HG03378 (cell line): ENCODE results near the gene LMF1.
"Not testable (repeated sequence)": the region's sequence is repeated elsewhere in the genome, so short reads cannot be mapped to it uniquely, and the experiment has no call there.

Source experiments
- ATAC-seq: cut with Tn5 transposase; IDR thresholded peaks from one replicate; pipeline ENCODE4 v1.9.1; 2021; ENCODE audit warnings: mild to moderate bottlenecking, moderate library complexity; ENCODE audit not compliant: unreplicated experiment

LMF1 gene

DNA sequence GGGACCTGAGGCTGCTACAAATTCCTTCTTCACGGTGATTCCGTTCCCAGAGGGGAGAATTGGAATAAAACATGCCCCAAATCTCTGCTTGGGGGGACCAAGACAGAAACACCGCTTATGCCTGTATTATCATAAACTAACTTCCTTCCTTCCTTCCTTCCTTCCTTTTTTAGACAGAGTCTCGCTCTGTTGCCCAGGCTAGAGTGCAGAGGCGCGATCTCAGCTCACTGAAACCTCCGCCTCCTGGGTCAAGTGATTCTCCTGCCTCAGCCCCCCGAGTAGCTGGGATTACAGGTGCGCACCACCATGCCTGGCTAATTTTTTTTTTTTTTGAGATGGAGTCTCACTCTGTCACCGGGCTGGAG lies 150.8 kb downstream of the LMF1 start:
- not testable (repeated sequence) for ATAC-seq

DNA sequence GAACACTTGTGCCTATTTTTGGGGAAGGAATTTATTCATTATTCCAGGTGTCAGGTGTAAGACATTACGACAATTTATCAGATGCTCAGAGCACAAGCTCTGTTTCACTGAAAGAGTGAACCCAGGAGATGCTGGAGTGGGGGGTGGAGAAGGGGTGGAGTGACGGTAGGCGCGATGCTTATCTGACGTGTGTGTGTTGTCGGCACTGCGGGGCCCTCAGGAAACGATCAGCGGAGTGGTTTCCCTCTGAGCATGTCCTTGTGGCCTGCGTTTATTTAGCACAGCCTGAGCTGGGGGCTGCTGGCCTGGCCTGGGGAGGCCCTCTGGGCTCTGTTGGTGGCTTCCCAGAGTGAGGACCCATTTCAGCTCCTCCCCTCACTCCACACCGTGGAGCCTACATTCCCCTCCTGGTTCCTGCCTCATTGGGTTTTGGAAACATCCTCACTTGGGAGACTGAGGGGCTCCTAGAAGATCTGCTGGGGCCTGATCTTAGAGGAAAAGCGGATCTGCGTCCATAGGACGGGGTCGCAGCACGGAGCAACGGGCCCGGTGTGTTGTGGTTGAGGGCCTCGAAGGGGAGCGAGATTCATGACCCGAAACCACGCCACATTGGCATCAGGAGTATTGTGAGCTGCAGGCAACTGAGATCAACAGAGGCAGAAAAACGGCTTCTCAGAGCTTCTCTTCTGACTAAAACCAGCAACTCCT lies 151.3 kb downstream of the LMF1 start:
- no peak for ATAC-seq

DNA sequence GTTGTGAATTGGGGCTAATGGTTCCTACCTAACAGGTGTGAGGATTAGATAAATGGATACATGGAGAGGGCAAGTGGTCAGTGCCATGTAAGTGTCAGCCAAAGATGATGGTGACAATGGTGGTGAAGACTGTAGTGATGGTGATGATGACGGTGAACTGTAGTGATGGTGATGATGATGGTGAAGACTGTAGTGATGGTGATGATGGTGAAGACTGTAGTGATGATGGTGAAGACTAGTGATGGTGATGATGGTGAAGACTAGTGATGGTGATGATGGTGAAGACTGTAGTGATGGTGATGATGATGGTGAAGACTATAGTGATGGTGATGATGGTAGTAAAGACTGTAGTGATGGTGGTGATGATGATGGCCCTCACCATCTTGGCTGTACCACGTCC lies 152.2 kb downstream of the LMF1 start:
- ATAC-seq = no peak

DNA sequence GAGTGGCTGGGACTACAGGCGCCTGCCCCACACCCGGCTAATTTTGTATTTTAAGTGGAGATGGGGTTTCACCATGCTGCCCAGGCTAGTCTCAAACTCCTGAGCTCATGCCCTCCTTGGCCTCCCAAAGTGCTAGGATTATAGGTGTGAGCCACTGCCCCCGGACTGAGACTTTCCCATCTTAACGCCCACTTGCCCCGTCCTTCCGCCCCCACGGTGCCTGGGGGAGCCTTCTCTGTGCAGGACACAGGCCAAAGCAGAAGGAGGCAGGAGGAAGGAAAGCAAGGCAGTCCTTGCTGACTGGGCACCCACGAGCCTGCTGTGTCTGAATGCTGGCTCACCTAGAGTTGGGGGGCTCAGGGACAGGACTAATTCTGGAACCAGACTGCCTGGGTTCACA lies 152.7 kb downstream of the LMF1 start:
- ATAC-seq = no peak

DNA sequence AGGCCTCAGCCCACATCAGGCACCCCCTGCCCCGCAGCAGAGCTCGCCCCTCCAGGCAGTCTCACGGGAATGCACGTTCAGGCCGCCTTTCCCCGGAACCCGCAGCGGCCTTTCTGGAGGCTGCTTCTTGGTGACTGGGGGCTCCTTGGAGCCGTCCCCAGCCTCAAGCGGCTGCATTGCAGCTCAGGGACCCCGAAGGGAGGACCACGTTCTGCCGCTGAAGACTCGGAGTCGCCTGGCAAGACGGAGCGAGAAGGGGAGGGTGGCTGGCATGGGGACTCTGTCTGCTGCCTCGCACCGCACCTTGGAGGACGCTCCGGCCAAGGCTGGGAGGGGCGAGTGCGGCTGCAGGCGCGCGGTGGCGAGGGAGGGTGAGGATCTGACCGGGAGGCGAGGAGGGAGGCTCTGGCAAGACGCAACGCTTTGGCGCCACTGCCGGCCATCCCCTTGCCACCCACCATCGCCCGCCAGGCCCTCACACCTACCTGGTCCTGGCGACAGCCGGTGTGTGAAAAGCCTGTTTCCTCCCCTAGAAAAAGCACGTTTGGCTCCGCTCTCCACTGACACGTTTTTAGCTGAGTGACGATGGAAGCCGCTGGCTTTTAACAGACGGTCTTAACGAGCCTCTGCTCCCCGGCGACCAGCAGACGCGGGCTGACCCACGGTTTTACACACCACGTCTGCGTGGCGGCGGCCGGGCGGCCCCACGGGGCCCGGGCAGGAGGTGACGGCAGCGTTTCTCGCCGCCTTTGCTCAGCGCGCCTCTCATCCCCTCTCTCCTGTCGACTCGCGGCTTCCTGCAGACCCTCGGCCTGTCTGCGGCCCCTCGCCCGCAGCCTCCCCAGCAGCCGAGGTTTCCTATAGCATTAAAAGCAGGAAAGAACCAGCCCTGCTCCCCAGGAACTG lies 153.5 kb downstream of the LMF1 start:
- no peak for ATAC-seq

DNA sequence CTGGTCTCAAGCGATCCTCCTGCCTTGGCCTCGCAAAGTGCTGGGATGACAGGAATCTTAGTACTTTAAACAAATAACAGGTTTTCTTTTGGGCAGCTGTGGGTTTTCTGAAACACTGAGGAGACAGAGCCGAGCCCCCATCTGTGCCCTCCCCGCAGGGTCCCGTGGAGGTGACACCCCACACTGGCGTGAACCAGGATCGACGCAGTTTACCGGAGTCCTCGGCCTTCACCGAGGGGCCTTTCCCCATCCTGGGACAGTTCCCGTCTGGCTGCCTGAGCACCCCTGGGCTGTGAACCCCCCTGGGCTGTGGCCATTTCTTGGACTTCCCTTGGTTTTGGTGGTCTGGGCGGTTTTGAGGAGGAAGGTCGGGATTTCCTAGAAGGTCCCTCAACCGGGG lies 154.9 kb downstream of the LMF1 start:
- no peak for ATAC-seq

DNA sequence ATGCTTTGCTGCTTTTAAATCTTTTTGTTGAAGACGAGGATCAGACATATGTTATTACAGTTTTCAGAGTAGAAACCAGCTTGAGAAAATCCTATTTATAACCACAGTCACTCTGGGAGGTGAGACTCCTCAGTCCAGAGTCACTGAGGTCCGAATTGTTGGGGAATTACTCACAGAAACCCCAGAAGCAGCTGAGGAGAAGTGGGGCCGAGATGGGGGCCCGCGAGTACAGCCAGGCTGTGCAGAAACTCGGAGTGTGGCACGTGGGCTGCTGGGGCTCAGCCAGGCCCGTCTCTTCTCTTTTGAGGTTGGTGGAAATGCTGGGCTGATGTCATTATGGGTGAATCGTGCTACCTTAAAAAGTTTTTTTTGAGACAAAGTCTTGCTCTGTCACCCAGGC lies 155.8 kb downstream of the LMF1 start:
- ATAC-seq = no peak

DNA sequence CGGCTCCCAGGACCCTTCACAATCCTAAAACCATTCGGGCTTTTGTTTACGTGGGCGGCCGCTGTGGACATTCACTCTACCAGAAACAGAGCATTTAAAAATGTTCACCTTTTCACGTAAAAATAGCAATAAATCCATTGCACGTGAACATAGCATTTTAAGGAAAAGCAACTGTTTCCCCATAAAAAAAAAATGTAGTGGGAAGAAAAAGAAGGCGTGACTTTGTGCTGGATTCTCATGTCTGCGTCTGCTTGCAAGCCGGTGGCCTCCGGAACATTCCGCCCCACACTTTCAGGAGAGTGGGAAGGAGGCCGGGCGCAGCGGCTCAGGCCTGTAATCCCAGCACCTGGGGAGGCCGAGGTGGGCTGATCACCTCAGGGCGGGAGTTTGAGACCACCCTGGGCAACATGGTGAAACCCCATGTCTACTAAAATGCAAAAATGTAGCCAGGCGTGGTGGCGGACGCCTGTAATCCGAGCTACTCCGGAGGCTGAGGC lies 156.8 kb downstream of the LMF1 start:
- ATAC-seq = no peak

DNA sequence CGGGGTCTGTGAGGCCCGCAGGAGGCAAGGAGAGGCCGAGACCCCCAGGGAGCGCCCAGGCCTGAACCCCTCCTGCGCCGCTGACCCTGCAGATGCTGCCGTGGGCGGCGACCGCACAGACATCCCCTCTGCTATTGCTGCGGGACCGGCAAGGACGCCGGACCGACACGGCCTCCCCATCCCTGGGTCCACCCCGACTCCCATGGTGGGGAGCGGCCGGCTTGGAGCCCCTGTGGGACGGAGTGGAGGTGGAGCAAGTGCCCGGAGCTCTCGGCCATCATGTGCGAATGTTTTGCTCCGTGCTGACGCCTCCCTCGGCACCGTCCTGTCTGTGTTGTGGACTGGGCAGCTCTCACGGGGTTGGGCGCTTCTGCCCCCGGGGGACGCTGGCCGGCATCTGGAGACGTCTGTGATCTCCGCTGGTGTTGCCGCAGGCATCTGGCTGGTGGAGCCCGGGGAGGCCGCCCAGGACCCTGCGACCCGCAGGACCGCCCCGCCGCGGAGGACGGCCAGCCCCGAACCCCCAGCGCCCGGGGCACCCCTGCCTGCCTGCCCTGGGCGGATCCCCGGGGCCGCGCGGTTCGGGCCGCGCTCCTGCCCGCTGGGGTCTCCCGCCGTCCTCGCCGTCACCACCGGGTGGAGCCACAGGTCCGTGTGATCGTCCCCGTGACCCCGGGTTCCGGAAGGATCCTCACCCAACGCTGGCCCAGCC lies 157.4 kb downstream of the LMF1 start:
- no peak for ATAC-seq

DNA sequence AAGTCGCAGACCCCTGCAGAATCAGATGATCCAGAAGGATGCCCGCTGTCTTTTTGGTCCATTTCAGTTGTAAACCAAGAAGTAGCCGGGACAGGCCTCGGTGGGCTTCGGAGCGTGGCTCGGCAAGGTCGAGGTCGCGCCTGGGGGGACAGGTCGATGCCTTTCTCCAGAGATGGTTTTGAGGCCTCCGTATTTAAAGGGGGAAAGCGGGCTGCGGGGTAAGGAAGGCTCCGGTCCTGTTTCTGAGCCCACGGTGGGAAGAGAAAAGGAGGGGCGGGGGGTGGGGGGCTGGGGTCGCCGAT lies 162.7 kb downstream of the LMF1 start:
- no peak for ATAC-seq

DNA sequence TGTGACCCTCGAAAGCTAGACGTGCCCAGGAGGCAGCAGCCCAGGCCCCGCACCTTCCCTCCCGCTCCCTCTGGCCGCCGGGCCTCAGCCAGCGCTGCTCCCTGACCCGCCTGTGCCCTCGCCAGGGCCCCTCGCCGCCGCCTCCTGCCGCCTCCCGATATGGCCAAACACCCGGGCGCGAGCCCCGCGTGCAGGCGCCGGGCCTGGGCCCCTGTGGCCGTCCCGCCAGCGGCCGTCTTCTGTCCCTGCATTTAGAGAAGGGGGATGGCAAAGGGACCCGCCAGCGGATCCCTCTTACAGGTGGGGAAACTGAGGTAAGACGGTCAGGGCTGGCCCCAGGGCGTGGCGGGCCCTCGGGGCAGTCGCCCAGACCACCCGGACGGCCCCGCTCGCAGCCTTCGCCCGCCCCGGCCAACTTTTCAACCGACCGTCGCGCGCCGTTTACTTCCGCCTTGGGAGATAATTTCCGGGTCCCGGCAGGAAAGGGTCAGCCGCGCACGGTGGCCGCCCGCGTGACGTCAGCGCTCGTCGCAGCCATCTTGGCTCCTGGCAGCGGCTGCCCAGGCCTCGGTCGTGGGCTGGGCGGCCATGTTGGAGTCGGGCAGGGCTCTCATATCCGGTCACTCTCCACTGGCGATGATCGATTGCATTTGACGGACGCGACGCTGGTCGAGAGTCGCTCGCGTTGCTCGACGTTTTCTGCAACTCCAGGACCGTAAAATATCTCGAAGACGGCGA lies 163.3 kb downstream of the LMF1 start:
- peak; percentile 72 for ATAC-seq

DNA sequence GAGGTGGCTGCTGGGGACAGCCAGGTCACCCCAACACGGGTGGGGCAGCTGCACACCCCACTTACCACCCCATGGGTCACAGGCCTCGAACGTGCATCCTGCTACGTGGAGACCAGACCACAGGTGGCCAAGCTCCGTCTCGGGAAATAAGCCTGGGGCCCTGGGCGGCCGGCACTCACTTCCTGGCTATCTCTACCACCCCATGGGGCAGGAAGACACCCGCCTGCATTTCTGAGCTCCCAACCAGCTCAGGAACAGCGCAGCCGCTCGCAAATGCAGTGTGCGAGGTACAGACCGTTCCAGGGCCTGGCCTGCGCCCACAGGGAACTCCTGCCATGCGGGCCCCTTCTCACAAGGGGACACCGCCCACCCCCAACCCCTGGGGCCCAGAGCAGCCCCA lies 165.3 kb downstream of the LMF1 start:
- no peak for ATAC-seq

DNA sequence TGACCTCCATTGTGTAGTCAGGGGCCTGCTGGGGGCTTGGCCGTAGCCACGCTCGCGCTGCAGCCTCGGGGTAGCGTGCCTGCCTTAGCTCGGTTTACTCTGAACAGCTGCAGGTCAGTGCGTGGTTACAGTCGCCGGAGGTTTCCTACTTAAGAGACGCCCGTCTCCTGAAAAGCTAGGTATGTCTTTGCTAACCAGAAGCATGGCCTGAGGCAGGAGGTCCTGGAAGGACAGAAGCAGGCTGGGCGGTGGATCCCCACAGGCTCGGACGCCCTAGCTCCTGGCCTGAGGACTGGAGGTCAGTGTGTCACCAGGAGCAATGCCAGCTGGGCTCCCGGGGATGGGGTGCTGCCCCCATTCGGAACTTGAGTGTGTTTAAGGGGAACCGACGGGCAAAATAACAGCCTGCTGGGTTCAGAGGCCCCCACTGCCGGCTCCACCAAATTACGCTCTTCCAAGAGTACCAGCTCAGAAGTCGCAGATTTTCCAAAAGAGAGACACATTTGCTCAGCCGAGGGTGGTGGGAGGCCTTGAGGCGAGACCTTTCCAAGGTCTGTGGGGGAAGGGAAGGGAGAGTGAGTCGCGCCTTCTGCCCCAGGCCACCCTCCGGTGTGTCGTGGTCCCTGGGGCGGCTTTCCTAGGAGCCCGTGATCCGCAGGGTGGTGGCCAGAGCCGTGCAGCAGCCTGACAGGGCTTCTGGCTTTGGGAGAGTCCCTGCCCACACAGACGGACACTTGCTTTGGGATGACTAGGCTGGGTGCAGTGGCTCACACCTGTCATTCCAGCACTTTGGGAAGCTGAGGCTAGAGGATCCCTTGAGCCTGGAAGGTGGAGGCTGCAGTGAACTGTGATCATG lies 166.4 kb downstream of the LMF1 start:
- no peak for ATAC-seq

DNA sequence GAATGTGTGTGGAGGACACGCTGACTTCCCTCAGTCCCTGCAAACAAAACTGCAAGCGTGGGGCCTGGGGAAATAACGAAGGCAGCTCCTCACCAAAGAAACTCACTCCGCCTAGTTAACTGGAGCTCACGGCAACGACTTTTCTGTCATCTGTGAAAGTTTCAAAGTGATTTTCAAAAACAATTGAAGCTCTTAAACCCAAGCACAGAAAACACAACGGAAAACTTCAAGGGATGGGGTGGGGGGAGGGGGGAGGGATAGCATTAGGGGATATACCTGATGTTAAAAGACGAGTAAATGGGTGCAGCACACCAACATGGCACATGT lies 167.1 kb downstream of the LMF1 start:
- no peak for ATAC-seq
